Measurements from ENCODE around the gene ABCA1.

GRCh38 chr9:104786293-104786692, 141.7 kb downstream of the ABCA1 start:
- TF ChIP-seq CTCF (IDR thresholded peaks at IDR 0.05; ENCODE audit: low read length) (no peak), EZH2 (IDR thresholded peaks at IDR 0.05; ENCODE audit: borderline replicate concordance, low read length) (no peak)
